Measurements from ENCODE around the gene ABCC2.

- TF ChIP-seq CTCF (IDR thresholded peaks at IDR 0.05) (no peak), POLR2AphosphoS5 (IDR thresholded peaks at IDR 0.05) (no peak), POLR2A (IDR thresholded peaks at IDR 0.05) (no peak), EP300 (IDR thresholded peaks at IDR 0.05) (no peak)
These were observed 59.3 kb downstream of the ABCC2 start for GRCh38 chr10:99841746-99842145.
